A549 (cell line): ENCODE measurements around the gene CSTPP1.
"Not testable (repeated sequence)": the region's sequence is repeated elsewhere in the genome, so short reads cannot be mapped to it uniquely, and the experiment has no call there.

Source experiments
- CHD2 ChIP-seq: fragments of 150-350 bp; IDR thresholded peaks from 2 replicates; pipeline ENCODE4 v1.6.1; 2014; ENCODE audit warnings: low read length; ENCODE audit not compliant: partially characterized antibody
- KDM1A ChIP-seq: fragments of 200-600 bp; sonication (generic); IDR thresholded peaks from 2 replicates; pipeline ENCODE4 v1.6.1; 2016; ENCODE audit warnings: low read depth, mild to moderate bottlenecking
- KDM5A ChIP-seq: fragments of 200-600 bp; sonication (generic); IDR thresholded peaks from 2 replicates; pipeline ENCODE4 v1.6.1; 2016; ENCODE audit warnings: antibody characterized with exemption, mild to moderate bottlenecking
- MAZ ChIP-seq: fragments of 150-350 bp; IDR thresholded peaks from 2 replicates; pipeline ENCODE4 v1.6.1; 2014; ENCODE audit warnings: antibody characterized with exemption, low read depth, low read length, borderline replicate concordance
- POLR2A ChIP-seq: IDR thresholded peaks from 2 replicates; pipeline ENCODE4 v1.6.1; 2012; ENCODE audit warnings: mild to moderate bottlenecking, low read length
- POLR2AphosphoS2 ChIP-seq: conservative IDR thresholded peaks from 2 replicates; pipeline ENCODE4 v1.6.1; 2012; ENCODE audit warnings: low read length, improper control_type of control experiment, inconsistent platforms
- RAD21 ChIP-seq, 2 experiments: fragments of >200 bp in 1 of 2; sonication (Bioruptor Twin) in 1 of 2; formaldehyde crosslinking in 1 of 2; IDR thresholded peaks in 1 of 2; conservative IDR thresholded peaks in 1 of 2; 2 replicates in 1 of 2; 3 replicates in 1 of 2; pipeline ENCODE4 v1.6.1; 2012 to 2018; ENCODE audit warnings: inconsistent platforms in 1 of 2
- SMC3 ChIP-seq: fragments of >200 bp; sonication (Bioruptor Twin); formaldehyde crosslinking; IDR thresholded peaks from 3 replicates; pipeline ENCODE4 v1.6.1; 2018; ENCODE audit warnings: inconsistent platforms
- SREBF2 ChIP-seq: fragments of 450-650 bp; IDR thresholded peaks from 2 replicates; pipeline ENCODE4 v1.6.1; 2014; ENCODE audit warnings: mild to moderate bottlenecking, moderate library complexity
- TFCP2L1 ChIP-seq: fragments of 250-450 bp; sonication (Bioruptor Pico); IDR thresholded peaks from 2 replicates; pipeline ENCODE4 v1.5.0; 2021; ENCODE audit warnings: mild to moderate bottlenecking
- TP53 ChIP-seq: fragments of 250-450 bp; sonication (Bioruptor Pico); IDR thresholded peaks from 2 replicates; pipeline ENCODE4 v1.5.0; 2021; ENCODE audit warnings: mild to moderate bottlenecking, moderate library complexity
- TF ChIP-seq, protein P1 (sequence below): fragments of 150-350 bp; IDR thresholded peaks from 2 replicates; pipeline ENCODE4 v1.6.1; 2014; ENCODE audit warnings: low read depth, mild to moderate bottlenecking, low read length
- TF ChIP-seq, protein P2 (sequence below): fragments of >200 bp; sonication (Bioruptor Twin); formaldehyde crosslinking; IDR thresholded peaks from 3 replicates; pipeline ENCODE4 v1.5.1; 2016
- TF ChIP-seq, protein P3 (sequence below): fragments of 250-450 bp; sonication (Bioruptor Pico); IDR thresholded peaks from 2 replicates; pipeline ENCODE4 v1.5.0; 2021; ENCODE audit warnings: mild to moderate bottlenecking, moderate library complexity, borderline replicate concordance

DNA sequence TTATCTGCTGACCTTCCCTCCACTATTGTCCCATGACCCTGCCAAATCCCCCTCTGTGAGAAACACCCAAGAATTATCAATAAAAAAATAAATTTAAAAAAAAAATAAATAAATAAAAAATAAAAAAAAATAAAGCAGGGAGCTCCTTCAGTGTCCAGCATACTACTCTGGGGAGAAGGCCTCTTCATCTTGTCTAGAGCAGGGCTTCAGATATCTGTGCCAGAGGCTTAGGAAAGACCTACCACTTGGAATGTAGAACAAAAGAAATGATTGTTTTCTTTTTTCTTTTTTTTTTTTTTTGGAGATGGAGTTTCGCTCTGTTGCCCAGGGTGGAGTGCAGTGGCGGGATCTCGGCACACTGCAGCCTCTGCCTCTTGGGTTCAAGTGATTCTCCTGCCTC is 161.7 kb downstream of the CSTPP1 start:
- TF ChIP-seq, protein P1, sequence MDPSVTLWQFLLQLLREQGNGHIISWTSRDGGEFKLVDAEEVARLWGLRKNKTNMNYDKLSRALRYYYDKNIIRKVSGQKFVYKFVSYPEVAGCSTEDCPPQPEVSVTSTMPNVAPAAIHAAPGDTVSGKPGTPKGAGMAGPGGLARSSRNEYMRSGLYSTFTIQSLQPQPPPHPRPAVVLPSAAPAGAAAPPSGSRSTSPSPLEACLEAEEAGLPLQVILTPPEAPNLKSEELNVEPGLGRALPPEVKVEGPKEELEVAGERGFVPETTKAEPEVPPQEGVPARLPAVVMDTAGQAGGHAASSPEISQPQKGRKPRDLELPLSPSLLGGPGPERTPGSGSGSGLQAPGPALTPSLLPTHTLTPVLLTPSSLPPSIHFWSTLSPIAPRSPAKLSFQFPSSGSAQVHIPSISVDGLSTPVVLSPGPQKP, result not testable (repeated sequence)
- TF ChIP-seq, protein P2, sequence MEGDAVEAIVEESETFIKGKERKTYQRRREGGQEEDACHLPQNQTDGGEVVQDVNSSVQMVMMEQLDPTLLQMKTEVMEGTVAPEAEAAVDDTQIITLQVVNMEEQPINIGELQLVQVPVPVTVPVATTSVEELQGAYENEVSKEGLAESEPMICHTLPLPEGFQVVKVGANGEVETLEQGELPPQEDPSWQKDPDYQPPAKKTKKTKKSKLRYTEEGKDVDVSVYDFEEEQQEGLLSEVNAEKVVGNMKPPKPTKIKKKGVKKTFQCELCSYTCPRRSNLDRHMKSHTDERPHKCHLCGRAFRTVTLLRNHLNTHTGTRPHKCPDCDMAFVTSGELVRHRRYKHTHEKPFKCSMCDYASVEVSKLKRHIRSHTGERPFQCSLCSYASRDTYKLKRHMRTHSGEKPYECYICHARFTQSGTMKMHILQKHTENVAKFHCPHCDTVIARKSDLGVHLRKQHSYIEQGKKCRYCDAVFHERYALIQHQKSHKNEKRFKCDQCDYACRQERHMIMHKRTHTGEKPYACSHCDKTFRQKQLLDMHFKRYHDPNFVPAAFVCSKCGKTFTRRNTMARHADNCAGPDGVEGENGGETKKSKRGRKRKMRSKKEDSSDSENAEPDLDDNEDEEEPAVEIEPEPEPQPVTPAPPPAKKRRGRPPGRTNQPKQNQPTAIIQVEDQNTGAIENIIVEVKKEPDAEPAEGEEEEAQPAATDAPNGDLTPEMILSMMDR, result not testable (repeated sequence)
- not testable (repeated sequence) for TF ChIP-seq RAD21 (conservative IDR thresholded peaks at IDR 0.05 in 1 of 2, IDR thresholded peaks at IDR 0.05 in 1 of 2); POLR2AphosphoS2; SREBF2; POLR2A; CHD2; TFCP2L1 (CRISPR knock-in tag); MAZ; KDM5A; SMC3; KDM1A; TP53
- TF ChIP-seq, protein P3, sequence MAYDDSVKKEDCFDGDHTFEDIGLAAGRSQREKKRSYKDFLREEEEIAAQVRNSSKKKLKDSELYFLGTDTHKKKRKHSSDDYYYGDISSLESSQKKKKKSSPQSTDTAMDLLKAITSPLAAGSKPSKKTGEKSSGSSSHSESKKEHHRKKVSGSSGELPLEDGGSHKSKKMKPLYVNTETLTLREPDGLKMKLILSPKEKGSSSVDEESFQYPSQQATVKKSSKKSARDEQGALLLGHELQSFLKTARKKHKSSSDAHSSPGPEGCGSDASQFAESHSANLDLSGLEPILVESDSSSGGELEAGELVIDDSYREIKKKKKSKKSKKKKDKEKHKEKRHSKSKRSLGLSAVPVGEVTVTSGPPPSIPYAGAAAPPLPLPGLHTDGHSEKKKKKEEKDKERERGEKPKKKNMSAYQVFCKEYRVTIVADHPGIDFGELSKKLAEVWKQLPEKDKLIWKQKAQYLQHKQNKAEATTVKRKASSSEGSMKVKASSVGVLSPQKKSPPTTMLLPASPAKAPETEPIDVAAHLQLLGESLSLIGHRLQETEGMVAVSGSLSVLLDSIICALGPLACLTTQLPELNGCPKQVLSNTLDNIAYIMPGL, result not testable (repeated sequence)
